H1 (cell line): ENCODE data around the gene YARS1. TPM values are rescaled to one million over a fixed set of nuclear protein-coding genes. Genes with fewer than 3 reads are reported as not detected.

Experiments used
- CTCF ChIA-PET: fragments of 300-600 bp; sonication (Branson Sonifier 250); formaldehyde crosslinking; loops from one replicate; lab custom pipeline; 2021; ENCODE audit not compliant: partially characterized antibody; lab: Charles Lee
- POLR2A ChIA-PET: fragments of 300-600 bp; sonication (Branson Sonifier 250); formaldehyde crosslinking; loops from one replicate; lab custom pipeline; 2021; ENCODE audit warnings: inconsistent platforms; ENCODE audit not compliant: partially characterized antibody; lab: Charles Lee
- DNase-seq, 2 experiments: peaks; one replicate each; pipeline versions ENCODE4 v3.0.0 to v3.0.0-alpha.2; 2010 to 2022; ENCODE audit warnings: low spot score in 2 of 2, low read depth in 1 of 2, mixed read lengths in 1 of 2
- FAIRE-seq: peaks from 2 replicates; lab custom pipeline; 2011; peaks lifted over from hg19 to GRCh38; lab: Jason Lieb, UNC
- H2AFZ ChIP-seq: 2 replicates; pipeline ENCODE4 v1.8.1; 2012; ENCODE audit warnings: low read length, inconsistent platforms
- H2AK5ac ChIP-seq: 2 replicates; pipeline ENCODE4 v1.6.1; 2013; ENCODE audit warnings: low read depth, low read length
- H2BK120ac ChIP-seq: replicated peaks from 2 replicates; pipeline ENCODE3; 2013; ENCODE audit warnings: low read depth, low read length, inconsistent platforms
- H2BK12ac ChIP-seq: 2 replicates; pipeline ENCODE4 v1.6.1; 2013; ENCODE audit warnings: low read depth, low read length
- H2BK15ac ChIP-seq: 2 replicates; pipeline ENCODE4 v1.6.1; 2013; ENCODE audit warnings: low read length
- H2BK20ac ChIP-seq: 2 replicates; pipeline ENCODE4 v1.6.1; 2013; ENCODE audit warnings: low read length
- H2BK5ac ChIP-seq: 2 replicates; pipeline ENCODE4 v1.6.1; 2013; ENCODE audit warnings: low read depth, low read length
- H3K14ac ChIP-seq: 2 replicates; pipeline ENCODE4 v1.6.1; 2013; ENCODE audit warnings: inconsistent platforms; ENCODE audit not compliant: insufficient read length
- H3K18ac ChIP-seq: 2 replicates; pipeline ENCODE4 v1.6.1; 2013; ENCODE audit warnings: low read length; ENCODE audit errors: extremely low read depth
- H3K23ac ChIP-seq: 2 replicates; pipeline ENCODE4 v1.6.1; 2013; ENCODE audit warnings: inconsistent platforms; ENCODE audit not compliant: insufficient read length
- H3K23me2 ChIP-seq: 2 replicates; pipeline ENCODE4 v1.6.1; 2013; ENCODE audit warnings: low read depth, low read length
- H3K27ac ChIP-seq: 2 replicates; pipeline ENCODE4 v1.6.1; 2011; ENCODE audit warnings: low read depth, low read length, inconsistent platforms
- H3K27me3 ChIP-seq, 4 experiments: replicated peaks in 1 of 4; 1 replicate in 1 of 4; 2 replicates in 3 of 4; pipeline versions ENCODE4 v1.6.1 to v1.8.1; 2011 to 2013; ENCODE audit warnings: low read length in 3 of 4, mild to moderate bottlenecking in 3 of 4, inconsistent platforms in 2 of 4, mixed read lengths in 2 of 4, moderate library complexity in 1 of 4; ENCODE audit not compliant: control insufficient read depth in 3 of 4, insufficient read depth in 3 of 4; ENCODE audit errors: extremely low read depth in 1 of 4
- H3K36me3 ChIP-seq, 4 experiments: 2 replicates each; pipeline versions ENCODE4 v1.6.1 to v1.8.1; 2011 to 2013; ENCODE audit warnings: mild to moderate bottlenecking in 4 of 4, low read length in 3 of 4, moderate library complexity in 2 of 4, control low read depth in 1 of 4, inconsistent platforms in 1 of 4; ENCODE audit not compliant: insufficient read depth in 4 of 4, control insufficient read depth in 2 of 4
- H3K4ac ChIP-seq: replicated peaks from 2 replicates; pipeline ENCODE3; 2013; ENCODE audit warnings: low read length, low read depth, mixed read lengths, inconsistent platforms; ENCODE audit not compliant: insufficient read length
- H3K4me1 ChIP-seq, 4 experiments: replicated peaks in 1 of 4; 1 replicate in 1 of 4; 2 replicates in 3 of 4; pipeline versions ENCODE4 v1.6.1 to v1.8.1; 2011 to 2013; ENCODE audit warnings: low read length in 3 of 4, inconsistent platforms in 2 of 4, mixed read lengths in 1 of 4; ENCODE audit not compliant: insufficient read depth in 4 of 4, control insufficient read depth in 3 of 4
- H3K4me2 ChIP-seq, 2 experiments: 2 replicates each; pipeline versions ENCODE4 v1.6.1 to v1.8.1; 2011 to 2013; ENCODE audit warnings: low read depth in 2 of 2, low read length in 2 of 2, control low read depth in 1 of 2, inconsistent platforms in 1 of 2, mild to moderate bottlenecking in 1 of 2; ENCODE audit not compliant: insufficient read depth in 1 of 2
- H3K4me3 ChIP-seq, 4 experiments: fragments of 200-600, 300-600 bp in 1 of 4; sonication (generic), shearing (Covaris generic), sonication (Bioruptor Twin) in 1 of 4; 2 replicates each; pipeline versions ENCODE4 v1.5.1 to v1.8.1; 2011 to 2016; ENCODE audit warnings: low read length in 4 of 4, low read depth in 3 of 4, control low read depth in 2 of 4, inconsistent platforms in 2 of 4, mild to moderate bottlenecking in 2 of 4, mixed read lengths in 1 of 4, moderate library complexity in 1 of 4; ENCODE audit not compliant: insufficient read depth in 2 of 4; ENCODE audit errors: extremely low read depth in 1 of 4
- H3K56ac ChIP-seq: replicated peaks from 2 replicates; pipeline ENCODE3; 2013; ENCODE audit warnings: low read depth, mild to moderate bottlenecking, mixed read lengths, low read length, inconsistent platforms; ENCODE audit not compliant: insufficient read length
- H3K79me1 ChIP-seq: 2 replicates; pipeline ENCODE4 v1.6.1; 2013; ENCODE audit warnings: low read depth, low read length, control low read depth
- H3K79me2 ChIP-seq, 2 experiments: 2 replicates each; pipeline versions ENCODE4 v1.6.1 to v1.8.1; 2012 to 2013; ENCODE audit warnings: low read length in 2 of 2, mild to moderate bottlenecking in 2 of 2, inconsistent platforms in 1 of 2; ENCODE audit not compliant: insufficient read depth in 2 of 2, control insufficient read depth in 1 of 2
- H3K9ac ChIP-seq, 4 experiments: replicated peaks in 1 of 4; 1 replicate in 1 of 4; 2 replicates in 3 of 4; pipeline versions ENCODE4 v1.6.1 to v1.8.1; 2011 to 2013; ENCODE audit warnings: low read depth in 3 of 4, low read length in 3 of 4, control low read depth in 2 of 4, mild to moderate bottlenecking in 2 of 4, moderate library complexity in 2 of 4, inconsistent platforms in 1 of 4; ENCODE audit errors: extremely low read depth in 1 of 4
- H3K9me3 ChIP-seq, 2 experiments: 2 replicates each; pipeline versions ENCODE4 v1.6.1 to v1.8.1; 2012 to 2013; ENCODE audit warnings: mild to moderate bottlenecking in 2 of 2, moderate library complexity in 2 of 2, control low read depth in 1 of 2, inconsistent platforms in 1 of 2, low read depth in 1 of 2, low read length in 1 of 2, mixed read lengths in 1 of 2; ENCODE audit not compliant: insufficient read depth in 2 of 2
- H4K20me1 ChIP-seq, 2 experiments: replicated peaks in 1 of 2; 2 replicates each; pipeline versions ENCODE3 to v1.8.1; 2011 to 2013; ENCODE audit warnings: inconsistent platforms in 2 of 2, low read length in 2 of 2, mild to moderate bottlenecking in 1 of 2; ENCODE audit not compliant: insufficient read depth in 2 of 2, control insufficient read depth in 1 of 2
- H4K5ac ChIP-seq: 2 replicates; pipeline ENCODE4 v1.6.1; 2013; ENCODE audit warnings: low read length, low read depth, mixed read lengths, inconsistent platforms; ENCODE audit not compliant: insufficient read length
- H4K8ac ChIP-seq: 2 replicates; pipeline ENCODE4 v1.8.0; 2013; ENCODE audit warnings: mild to moderate bottlenecking, moderate library complexity, low read length, inconsistent platforms; ENCODE audit not compliant: insufficient read depth; ENCODE audit errors: extremely low read depth
- H4K91ac ChIP-seq: replicated peaks from 2 replicates; pipeline ENCODE3; 2013; ENCODE audit warnings: low read length, mixed read lengths, inconsistent platforms; ENCODE audit not compliant: insufficient read length
- CHD1 ChIP-seq: IDR thresholded peaks from 2 replicates; pipeline ENCODE4 v1.6.1; 2012; ENCODE audit warnings: low read depth, low read length, improper control_type of control experiment
- CREB1 ChIP-seq: IDR thresholded peaks from 2 replicates; pipeline ENCODE4 v1.6.1; 2012; ENCODE audit warnings: inconsistent platforms
- EP300 ChIP-seq, 2 experiments: IDR thresholded peaks; 1 replicate in 1 of 2; 2 replicates in 1 of 2; pipeline ENCODE4 v1.6.1; 2011 to 2012; ENCODE audit warnings: low read depth in 2 of 2, low read length in 2 of 2, mild to moderate bottlenecking in 2 of 2, borderline replicate concordance in 1 of 2, inconsistent platforms in 1 of 2, moderate library complexity in 1 of 2
- GABPA ChIP-seq: IDR thresholded peaks from 2 replicates; pipeline ENCODE4 v1.6.1; 2011; ENCODE audit warnings: mild to moderate bottlenecking, low read length, moderate library complexity, borderline replicate concordance; ENCODE audit not compliant: insufficient read depth
- NANOG ChIP-seq: IDR thresholded peaks from 2 replicates; pipeline ENCODE4 v1.6.1; 2011; ENCODE audit warnings: low read length, low read depth, mild to moderate bottlenecking, inconsistent platforms; ENCODE audit not compliant: insufficient read depth, poor library complexity, severe bottlenecking
- WGBS, 2 experiments: shearing (Covaris generic) in 1 of 2; methylation state at CpG; one replicate each; pipeline versions ENCODE4 v1.1.6 to v1.1.7; 2013 to 2015; ENCODE audit warnings: low lambda C conversion rate in 2 of 2, mixed read lengths in 2 of 2, inconsistent platforms in 1 of 2, low coverage in 1 of 2, missing lambda C conversion rate in 1 of 2; ENCODE audit not compliant: insufficient replicate concordance in 2 of 2, insufficient coverage in 1 of 2, insufficient read length in 1 of 2; ENCODE audit errors: extremely low coverage in 1 of 2, missing lambda C conversion rate in 1 of 2; 5-methylcytosine and 5-hydroxymethylcytosine counted together
- polyA plus RNA-seq, 7 experiments: library from polyadenylated mRNA; depleted of rRNA in 3 of 7; stranded (reverse) in 5 of 7; unstranded in 2 of 7; fragments of >200 nt in 5 of 7; fragments of 200-250 nt in 2 of 7; gene quantifications; 1 replicate in 5 of 7; 2 replicates in 1 of 7; 4 replicates in 1 of 7; pipeline versions ENCODE4 v1.2.1 to v1.2.3, GENCODE V29; 2011 to 2013; ENCODE audit warnings: missing spikeins in 2 of 7, mixed read lengths in 2 of 7
- total RNA-seq: library from RNA; stranded (reverse); fragmentation: NEBNext Ultra II Directional; extraction: Animal tissue kit (Norgen Biotek cat#: 25700); gene quantifications from 2 replicates; pipeline ENCODE4 v1.2.1, GENCODE V29; 2021

The YARS1 gene
- total and polyA plus RNA-seq, 2 of the 8 experiments (the other 6 are each of a cell fraction or from before 2014, with no cell fraction given): 47.1 to 226 TPM

DNA sequence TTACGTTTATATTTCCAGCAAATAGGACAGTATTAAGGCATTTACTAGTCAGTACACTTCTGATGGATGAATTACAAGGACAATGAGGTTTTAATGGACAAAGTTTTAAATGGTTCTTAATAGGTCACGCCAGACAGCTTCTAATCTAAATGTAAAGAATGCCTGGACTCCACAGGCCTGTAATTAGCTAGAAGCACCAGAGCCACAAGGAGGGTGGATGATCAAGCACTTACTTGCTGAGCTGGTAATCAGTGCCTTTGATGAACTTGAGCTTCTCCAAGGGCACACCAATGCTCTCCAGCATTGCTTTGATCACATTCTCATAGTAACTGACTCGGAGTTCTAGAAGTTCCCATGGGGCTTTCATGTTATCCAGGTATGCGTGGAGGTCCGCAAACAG, 6.8 kb downstream of the YARS1 start:
- TF ChIP-seq CREB1 (no peak), CHD1 (no peak), EP300 (IDR thresholded peaks at IDR 0.05; ENCODE audit: borderline replicate concordance in 1 of 2, low read depth in 2 of 2, low read length in 2 of 2) (no peak), NANOG (no peak), GABPA (no peak)
- Histone ChIP-seq H3K18ac (no peak overlapping the region), H3K27me3 (no peaks in the 10 kb centered on the region), H3K79me2 (peaks cover 24 to 82% of the 10 kb centered on the region in 2 experiments), H4K91ac (no peak overlapping the region), H3K9me3 (no peaks in the 10 kb centered on the region; a peak in 1 of 4 replicates), H3K23me2 (no peaks in the 10 kb centered on the region; the same call in 1 of the 2 replicates), H2BK5ac (no peak overlapping the region), H2AK5ac (no peak overlapping the region), H2AFZ (no peak overlapping the region), H3K79me1 (peaks cover 7% of the 10 kb centered on the region), H3K4me3 (no peak overlapping the region), H3K23ac (no peak overlapping the region), H3K4me1 (peaks cover 4 to 11% (median 6%) of the 10 kb centered on the region in 4 experiments; a peak in 6 of 7 replicates), H4K5ac (no peak overlapping the region), H4K20me1 (peaks cover 6 to 10% of the 10 kb centered on the region in 2 experiments), H3K4ac (no peak overlapping the region), H2BK15ac (no peak overlapping the region), H3K36me3 (peaks cover 20 to 64% (median 46%) of the 10 kb centered on the region in 4 experiments), H3K9ac (no peak overlapping the region), H2BK120ac (no peak overlapping the region), H3K27ac (no peak overlapping the region), H3K4me2 (no peak overlapping the region), H4K8ac (no peak overlapping the region), H3K56ac (no peak overlapping the region), H3K14ac (no peak overlapping the region), H2BK12ac (no peak overlapping the region), H2BK20ac (no peak overlapping the region)
- POLR2A ChIA-PET: interaction anchor here (1.1 to 2.9 kb wide), 8 partner anchors 13 to 133 kb away, joined by 3 to 6 read pairs (median 4); no protein-coding TSS in a partner anchor
- FAIRE-seq: no peak
- 96% methylated on average over 5 of the region's 5 CpGs; no CpG with 5 or more reads in 1 of the 2 experiments for WGBS, 2 experiments
- CTCF ChIA-PET: interaction anchor here (0.6 to 1.1 kb wide), 2 partner anchors 17 to 27 kb away, joined by 3 to 4 read pairs; no protein-coding TSS in a partner anchor
- no peak for DNase-seq
